Stimulated activated CD8-positive, alpha-beta memory T cell treated with anti-CD3 and anti-CD28 coated beads, Interleukin-2, amount 100 ng/mL, for 48 hours (primary cell): Measurements from ENCODE around the gene TRAPPC12.
"Not testable (repeated sequence)": the region's sequence is repeated elsewhere in the genome, so short reads cannot be mapped to it uniquely, and the experiment has no call there.

ENCODE experiments used
- DNase-seq, 2 donors: peaks; one replicate each; pipeline ENCODE4 v3.0.0-alpha.2; 2020; ENCODE audit warnings: low read depth in 2 of 2

TRAPPC12 gene

GRCh38 chr2:3486047-3487027, 106.8 kb downstream of the TRAPPC12 start:
- no peak for DNase-seq

GRCh38 chr2:3487028-3487425, 107.5 kb downstream of the TRAPPC12 start:
- DNase-seq, result no peak

GRCh38 chr2:3487432-3487831, 107.9 kb downstream of the TRAPPC12 start:
- no peak for DNase-seq

- no peak for DNase-seq
These were observed 108.6 kb downstream of the TRAPPC12 start for GRCh38 chr2:3488061-3488531.

- no peak for DNase-seq
These were observed 109.6 kb downstream of the TRAPPC12 start for GRCh38 chr2:3488855-3489763.

- no peak for DNase-seq
These were observed 110.2 kb downstream of the TRAPPC12 start for GRCh38 chr2:3489764-3490115.

DNA sequence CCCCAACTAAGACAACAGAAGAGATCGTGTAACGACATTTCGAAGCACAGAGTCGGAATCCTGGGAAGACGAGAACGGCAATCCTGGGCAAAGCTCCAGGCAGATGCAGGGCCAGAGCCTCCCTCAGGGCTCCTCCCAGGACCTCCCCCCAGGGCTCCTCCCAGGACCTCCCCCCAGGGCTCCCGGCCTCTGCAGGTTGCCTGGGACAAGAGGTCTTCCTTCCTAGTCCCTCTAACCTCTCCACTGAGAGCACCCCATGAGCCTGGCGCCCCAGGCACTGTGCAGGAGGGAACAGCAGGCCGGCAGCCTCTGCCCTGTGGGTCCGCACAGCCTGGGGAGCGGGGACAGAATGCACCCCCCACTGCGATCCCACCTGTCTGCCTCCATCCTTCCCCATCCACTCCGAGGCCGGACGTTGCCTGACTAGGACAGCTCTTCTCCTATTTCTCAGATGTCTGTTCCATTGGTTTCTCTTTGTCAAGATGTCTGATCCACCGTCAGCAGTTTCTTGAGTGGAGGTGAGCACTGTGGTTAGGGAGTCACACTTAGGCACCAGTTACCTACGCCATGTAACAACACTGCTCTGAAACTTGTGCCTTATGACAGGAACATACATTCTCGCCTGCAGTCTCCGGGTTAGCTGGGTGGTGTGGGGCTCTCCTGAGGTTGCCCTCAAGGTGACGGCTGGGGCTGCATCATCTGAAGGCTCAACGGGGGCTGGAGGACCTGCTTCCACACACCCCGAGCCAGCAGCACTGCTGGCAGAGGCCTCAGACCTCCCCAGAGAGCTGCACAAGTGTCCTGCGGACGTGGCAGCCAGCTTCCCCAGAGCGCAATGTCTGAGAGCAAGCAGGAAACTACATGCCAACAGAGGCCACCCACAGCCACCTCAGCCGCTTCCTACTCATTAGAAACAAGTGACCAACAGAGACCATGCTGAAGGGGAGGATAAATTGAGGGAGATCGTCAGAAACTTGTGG, 111.0 kb downstream of the TRAPPC12 start:
- DNase-seq, result no peak

GRCh38 chr2:3491306-3491705, 111.8 kb downstream of the TRAPPC12 start:
- DNase-seq, result no peak

GRCh38 chr2:3491716-3492474, 112.4 kb downstream of the TRAPPC12 start:
- DNase-seq, result no peak

- not testable (repeated sequence) for DNase-seq
These were observed 112.9 kb downstream of the TRAPPC12 start for GRCh38 chr2:3492475-3492787.

DNA sequence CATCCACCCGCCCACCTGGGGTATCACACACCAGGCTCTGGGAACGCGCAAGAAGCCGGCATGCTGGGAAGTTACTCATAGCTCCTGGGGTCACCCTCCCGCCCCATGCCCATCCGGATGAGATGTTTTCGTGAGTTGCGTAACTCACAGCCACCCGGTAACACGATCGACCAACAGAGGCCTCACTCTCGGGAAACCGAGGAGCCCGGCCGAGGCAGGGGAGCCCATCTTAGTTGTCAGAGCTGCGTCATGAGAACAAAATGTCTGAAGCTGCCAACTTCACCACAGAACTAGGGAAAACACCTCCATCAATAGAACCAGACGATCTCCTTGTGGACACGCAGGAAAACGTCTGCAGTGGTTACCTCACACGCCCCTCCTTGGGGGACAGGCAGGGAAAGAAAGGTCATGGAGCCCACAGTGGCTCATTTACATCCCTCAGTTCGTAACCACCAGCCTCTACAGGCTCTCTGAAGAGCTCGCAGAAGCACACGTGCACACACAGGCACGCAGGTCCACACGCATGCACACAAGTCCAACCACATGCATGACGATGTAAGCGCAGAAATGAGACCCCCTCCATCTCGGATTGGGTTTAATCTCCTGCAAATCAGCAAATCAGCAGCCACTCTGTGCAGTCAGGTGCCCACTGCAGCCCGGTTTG, 113.6 kb downstream of the TRAPPC12 start:
- DNase-seq, result no peak

GRCh38 chr2:3493615-3494007, 114.1 kb downstream of the TRAPPC12 start:
- DNase-seq, result no peak

GRCh38 chr2:3494984-3495666, 115.6 kb downstream of the TRAPPC12 start:
- no peak for DNase-seq

GRCh38 chr2:3496708-3497080, 117.2 kb downstream of the TRAPPC12 start:
- not testable (repeated sequence) for DNase-seq

- DNase-seq, result no peak
These were observed 119.4 kb downstream of the TRAPPC12 start for GRCh38 chr2:3498783-3499394.

- no peak for DNase-seq
These were observed 120.9 kb downstream of the TRAPPC12 start for GRCh38 chr2:3500326-3500899.

- no peak for DNase-seq
These were observed 123.6 kb downstream of the TRAPPC12 start for GRCh38 chr2:3503046-3503445.

DNA sequence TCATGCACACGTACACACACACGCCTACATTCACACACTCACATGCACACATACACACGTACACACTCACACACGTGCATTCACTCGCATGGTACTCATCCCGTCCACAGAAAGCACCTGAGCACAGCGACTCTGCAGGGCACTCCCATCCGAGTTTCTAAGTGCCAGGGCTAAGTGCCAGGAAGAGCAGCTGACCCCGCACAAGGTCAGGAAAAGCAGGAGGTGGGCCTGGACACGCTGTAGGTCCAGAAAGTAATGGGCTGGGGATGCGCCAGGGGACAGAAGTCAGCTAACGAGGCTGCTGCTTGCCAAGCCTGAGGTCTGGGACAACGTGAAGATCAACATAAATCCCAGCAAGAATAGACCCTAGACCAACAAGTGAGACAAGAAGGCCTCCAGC, 124.0 kb downstream of the TRAPPC12 start:
- DNase-seq, result no peak

DNA sequence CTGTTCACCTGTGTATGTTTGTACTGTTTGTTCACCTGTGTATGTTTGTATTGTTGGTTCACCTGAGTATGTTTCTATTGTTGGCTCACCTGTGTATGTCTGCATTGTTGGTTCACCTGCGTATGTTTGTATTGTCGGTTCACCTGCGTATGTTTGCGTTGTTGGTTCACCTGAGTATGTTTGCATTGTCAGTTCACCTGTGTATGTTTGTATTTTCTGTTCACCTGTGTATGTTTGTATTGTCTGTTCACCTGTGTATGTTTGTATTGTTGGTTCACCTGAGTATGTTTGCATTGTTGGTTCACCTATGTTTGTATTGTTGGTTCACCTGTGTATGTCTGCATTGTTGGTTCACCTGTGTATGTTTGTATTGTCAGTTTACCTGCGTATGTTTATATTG, 125.2 kb downstream of the TRAPPC12 start:
- no peak for DNase-seq
